ENCODE measurements around the gene ARHGAP10.

Gene ARHGAP10

DNA sequence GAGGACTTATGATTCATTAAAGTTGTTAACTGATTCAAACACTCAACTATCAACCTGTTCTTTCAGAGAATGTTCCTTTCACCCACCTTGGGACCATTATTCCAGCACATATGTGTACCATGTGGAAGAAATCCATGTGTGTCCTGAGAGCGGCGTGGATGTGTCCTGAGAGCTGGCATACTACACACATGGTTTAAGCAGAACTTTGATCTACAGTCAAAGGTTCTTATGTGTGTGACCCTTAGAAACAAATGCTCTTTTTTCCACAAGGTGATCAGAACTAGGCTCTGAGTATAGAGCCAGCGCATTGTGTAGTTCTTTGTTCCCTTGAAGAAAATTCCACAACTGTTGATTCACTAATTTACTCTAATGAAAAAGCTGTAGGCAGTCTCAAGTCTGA is 378.3 kb downstream of the ARHGAP10 start:
- no peak for DNase-seq

DNA sequence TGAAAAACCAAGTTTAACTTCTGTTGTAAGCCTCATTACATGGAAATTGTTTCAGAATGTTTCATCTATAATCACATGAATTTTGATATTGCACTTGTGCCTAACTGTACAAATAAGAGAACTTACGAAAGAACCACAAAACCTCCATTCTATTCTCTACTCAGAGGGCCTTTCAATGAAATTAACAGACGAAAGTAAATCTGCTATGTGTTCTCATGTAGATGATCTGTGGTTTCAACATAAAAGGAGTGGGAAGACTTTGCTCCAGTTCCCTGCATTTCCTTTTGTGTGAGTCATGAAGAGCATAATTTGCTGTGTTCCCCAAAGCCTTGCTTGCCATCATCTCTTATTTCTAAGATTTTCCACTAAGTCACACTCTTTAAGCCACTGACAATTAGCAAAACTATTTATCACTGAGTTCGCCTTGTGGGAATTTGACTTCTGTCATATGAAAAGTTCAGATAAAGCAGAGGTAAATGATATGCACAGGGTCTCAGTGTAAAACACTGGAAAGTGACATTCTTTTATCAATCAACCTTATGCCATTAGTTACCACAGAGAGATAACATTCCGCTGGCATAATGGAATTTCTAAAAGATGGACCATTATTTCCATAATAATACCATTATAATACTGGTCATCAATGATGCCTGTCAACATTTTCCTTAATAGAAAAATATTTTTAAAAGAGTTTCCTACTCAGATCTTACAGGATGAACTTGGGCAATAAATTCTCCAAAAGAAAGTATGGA is 380.5 kb downstream of the ARHGAP10 start:
- DNase-seq, result no peak

DNA sequence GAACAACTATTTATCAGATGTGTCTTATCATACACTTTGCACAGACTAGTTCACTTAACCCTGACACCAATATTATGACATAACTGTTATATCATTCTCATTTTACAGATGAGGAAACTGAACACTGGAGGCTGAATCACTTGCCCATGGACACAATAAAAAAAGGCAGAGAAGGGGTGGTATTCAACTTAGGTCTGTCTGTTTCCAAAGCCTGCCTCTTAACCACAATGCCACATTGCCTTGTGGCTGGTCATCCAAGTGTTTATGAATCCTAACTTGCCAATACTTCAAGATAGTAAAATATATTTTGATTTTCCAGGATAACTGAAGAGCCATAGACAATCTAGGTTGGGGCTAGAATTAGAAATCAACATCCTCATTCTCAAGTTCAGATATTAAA is 382.5 kb downstream of the ARHGAP10 start:
- no peak for DNase-seq

DNA sequence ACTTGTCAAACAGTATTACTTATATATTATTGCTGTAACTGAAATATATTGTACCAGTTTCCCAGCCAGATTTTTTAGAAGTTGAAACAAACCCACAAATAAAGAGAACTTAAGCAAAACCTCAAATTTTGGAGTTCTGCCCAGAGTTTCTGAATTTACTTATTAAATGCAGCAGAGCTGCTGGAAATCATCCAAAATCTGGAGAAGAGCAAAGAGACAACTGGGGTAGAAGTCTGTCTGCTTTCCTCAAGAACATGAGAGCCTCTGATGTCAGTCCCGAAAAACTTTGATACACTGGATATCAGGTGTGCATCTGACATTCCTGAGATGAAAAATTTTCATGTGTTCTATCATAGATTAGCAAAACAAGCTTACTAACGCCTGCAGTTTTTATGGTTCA is 384.4 kb downstream of the ARHGAP10 start:
- peak; percentile 24 to 56 for DNase-seq

DNA sequence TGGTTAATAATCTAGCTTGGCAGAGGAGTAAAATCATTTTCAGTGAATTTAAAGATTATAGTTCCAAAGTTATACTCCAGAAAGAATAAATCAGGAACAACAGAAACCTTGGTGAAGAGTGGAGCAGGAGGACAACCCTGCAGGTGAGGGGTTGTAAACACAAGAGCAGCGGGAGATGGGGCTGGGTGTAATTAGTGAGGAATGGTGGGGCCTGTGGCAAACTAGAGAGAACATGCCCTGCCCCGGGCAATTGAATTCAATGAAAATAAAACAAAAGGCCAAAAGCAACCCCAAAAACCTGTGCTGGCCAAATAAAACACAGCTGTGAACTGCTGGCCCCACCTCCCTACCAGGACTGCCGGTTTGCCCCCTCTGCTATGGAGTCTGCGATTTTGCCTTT is 385.1 kb downstream of the ARHGAP10 start:
- peak; percentile 43 to 74 for DNase-seq

DNA sequence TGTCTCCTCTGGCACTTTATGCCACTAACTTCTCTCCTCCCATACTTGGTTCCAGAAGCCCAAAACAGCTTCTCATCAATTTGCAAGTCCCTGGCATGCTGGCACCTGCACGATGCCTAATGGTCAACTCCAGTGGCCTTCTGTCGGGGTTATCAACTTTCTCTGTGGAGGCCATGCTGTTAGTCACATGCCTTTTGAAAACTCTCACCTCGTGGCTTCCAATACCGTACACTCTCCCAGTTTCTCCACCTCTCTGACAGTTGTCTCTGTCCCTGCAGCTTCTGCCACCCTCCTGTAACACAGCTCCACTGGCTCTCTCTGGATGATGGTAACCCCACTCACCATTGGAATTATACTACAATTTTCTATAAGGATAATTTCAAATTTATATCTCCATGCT is 386.3 kb downstream of the ARHGAP10 start:
- DNase-seq, result no peak

DNA sequence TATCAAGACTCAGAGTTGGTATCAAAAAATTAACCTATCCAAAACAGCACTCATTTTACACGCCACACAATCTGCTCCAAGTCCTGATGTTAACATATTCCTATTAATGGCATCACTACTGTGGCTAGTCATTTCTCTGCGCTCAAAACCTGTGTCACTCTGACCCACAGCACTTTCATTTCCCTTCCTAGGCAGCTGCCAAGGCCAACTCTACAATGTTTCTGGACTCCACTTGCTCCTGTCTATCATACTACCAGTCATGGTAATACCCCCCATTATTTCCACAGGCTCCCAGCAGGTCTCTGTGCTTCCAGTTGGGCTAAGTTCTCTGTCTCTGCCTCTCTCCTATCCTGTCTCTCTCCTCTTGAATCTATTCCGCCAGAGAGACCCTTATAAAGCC is 386.7 kb downstream of the ARHGAP10 start:
- DNase-seq, result no peak

DNA sequence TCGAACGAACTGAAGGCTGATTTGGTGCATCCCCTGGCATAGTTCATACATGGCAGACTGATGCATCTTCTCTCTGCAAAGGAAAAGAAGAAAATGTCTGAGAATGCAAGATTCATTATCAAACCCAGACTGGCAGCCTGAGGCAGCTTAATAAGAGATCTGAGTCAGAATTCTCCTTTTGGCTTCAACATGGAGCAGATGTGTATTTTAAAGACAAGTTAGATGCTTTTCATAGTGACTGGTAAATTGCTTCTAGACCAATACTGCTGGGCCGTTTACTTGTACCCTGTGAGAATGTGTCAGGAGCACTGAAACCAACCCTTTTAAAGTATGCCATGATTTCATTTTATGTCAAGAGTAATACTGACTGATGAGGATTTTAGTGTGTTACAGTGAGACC is 388.3 kb downstream of the ARHGAP10 start:
- no peak for DNase-seq
